BE2C (cell line): Measurements from ENCODE around the gene NOP10.

Experiments used
- DNase-seq: peaks from one replicate; pipeline ENCODE4 v3.0.0-alpha.2; 2020
- H3K27me3 ChIP-seq: fragments of 250-450 bp; sonication (Bioruptor Pico); 2 replicates; pipeline ENCODE4 v1.5.1; 2020; ENCODE audit warnings: mild to moderate bottlenecking
- H3K36me3 ChIP-seq: fragments of 250-450 bp; sonication (Bioruptor Pico); 2 replicates; pipeline ENCODE4 v1.5.1; 2020; ENCODE audit warnings: mild to moderate bottlenecking
- H3K4me1 ChIP-seq: fragments of 250-450 bp; sonication (Bioruptor Pico); 2 replicates; pipeline ENCODE4 v1.5.1; 2020
- H3K4me3 ChIP-seq: 2 replicates; pipeline ENCODE4 v1.5.1; 2011; ENCODE audit warnings: low read depth, low read length
- H3K9me3 ChIP-seq: fragments of 250-450 bp; sonication (Bioruptor Pico); 2 replicates; pipeline ENCODE4 v1.5.1; 2020
- TF ChIP-seq, protein P1 (sequence below): IDR thresholded peaks from 2 replicates; pipeline ENCODE4 v1.5.1; 2012; ENCODE audit warnings: mild to moderate bottlenecking, low read depth, low read length

NOP10 gene

DNA sequence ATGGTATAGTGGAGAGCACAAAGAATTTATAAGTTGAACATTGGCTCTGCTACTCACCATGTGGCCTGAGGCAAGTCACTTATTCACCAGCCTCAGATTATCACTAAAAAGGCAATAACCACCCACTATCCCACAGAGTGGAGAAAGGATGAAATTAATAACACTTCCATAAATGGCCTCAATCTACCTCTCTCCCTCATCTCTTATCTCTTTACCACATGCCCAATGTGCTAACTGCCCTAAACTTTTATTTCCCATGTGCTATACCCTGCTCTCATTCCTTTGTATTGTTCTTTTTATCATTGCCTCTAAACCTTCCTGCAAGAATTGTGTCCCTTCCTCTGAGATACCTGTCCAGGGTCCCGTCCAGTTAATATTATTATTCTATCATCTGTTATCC, 31.4 kb downstream of the NOP10 start:
- Histone ChIP-seq H3K9me3 (no peaks in the 10 kb centered on the region), H3K4me1 (peaks cover 3% of the 10 kb centered on the region; the same call in 1 of the 2 replicates), H3K27me3 (0 out of 2 replicates have a peak, but pooled peaks cover 3% of the 10 kb centered on the region), H3K4me3 (no peak overlapping the region), H3K36me3 (no peaks in the 10 kb centered on the region)
- TF ChIP-seq, protein P1, sequence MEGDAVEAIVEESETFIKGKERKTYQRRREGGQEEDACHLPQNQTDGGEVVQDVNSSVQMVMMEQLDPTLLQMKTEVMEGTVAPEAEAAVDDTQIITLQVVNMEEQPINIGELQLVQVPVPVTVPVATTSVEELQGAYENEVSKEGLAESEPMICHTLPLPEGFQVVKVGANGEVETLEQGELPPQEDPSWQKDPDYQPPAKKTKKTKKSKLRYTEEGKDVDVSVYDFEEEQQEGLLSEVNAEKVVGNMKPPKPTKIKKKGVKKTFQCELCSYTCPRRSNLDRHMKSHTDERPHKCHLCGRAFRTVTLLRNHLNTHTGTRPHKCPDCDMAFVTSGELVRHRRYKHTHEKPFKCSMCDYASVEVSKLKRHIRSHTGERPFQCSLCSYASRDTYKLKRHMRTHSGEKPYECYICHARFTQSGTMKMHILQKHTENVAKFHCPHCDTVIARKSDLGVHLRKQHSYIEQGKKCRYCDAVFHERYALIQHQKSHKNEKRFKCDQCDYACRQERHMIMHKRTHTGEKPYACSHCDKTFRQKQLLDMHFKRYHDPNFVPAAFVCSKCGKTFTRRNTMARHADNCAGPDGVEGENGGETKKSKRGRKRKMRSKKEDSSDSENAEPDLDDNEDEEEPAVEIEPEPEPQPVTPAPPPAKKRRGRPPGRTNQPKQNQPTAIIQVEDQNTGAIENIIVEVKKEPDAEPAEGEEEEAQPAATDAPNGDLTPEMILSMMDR, result no peak
- no peak for DNase-seq

DNA sequence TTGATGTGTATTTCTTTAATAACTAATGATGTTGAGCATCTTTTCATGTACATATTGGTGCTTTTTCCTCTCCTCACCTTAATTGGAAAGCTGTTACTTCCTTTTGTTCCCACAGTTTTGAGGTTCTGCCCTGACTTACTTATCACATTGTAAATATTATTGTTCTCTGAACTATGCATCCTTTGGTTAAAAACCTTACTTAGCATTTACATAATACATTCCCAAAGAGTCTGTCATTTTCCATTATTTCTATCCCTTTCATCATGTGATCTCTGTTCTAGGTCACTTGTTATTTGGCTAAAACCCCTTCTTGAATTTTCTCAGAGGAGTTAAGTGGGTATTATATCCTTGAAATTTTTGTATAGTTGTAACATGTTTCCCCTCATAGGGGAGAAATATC, 38.3 kb downstream of the NOP10 start:
- Histone ChIP-seq H3K36me3 (no peaks in the 10 kb centered on the region), H3K4me3 (no peak overlapping the region), H3K9me3 (no peaks in the 10 kb centered on the region), H3K27me3 (0 out of 2 replicates have a peak, but pooled peaks cover 3% of the 10 kb centered on the region), H3K4me1 (no peaks in the 10 kb centered on the region)
- no peak for DNase-seq
- TF ChIP-seq, protein P1, result no peak

DNA sequence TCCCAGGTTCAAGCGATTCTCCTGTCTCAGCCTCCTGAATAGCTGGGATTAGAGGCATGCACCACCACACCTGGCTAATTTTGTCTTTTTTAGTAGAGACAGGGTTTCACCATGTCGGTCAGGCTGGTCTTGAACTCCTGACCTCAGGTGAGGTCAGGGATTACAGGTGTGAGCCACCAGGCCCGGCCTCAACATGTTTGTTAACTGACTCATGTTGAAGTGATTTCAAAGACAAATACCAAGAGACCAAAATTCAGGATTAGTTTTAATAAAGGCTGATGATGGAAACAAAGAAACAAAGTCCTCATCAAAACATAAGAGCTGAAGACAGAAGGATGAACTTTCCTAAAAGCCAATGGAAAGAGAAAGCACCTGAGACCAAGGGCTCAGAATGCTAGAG, 41.9 kb downstream of the NOP10 start:
- Histone ChIP-seq H3K4me1 (no peaks in the 10 kb centered on the region), H3K9me3 (no peaks in the 10 kb centered on the region), H3K4me3 (no peak overlapping the region), H3K27me3 (no peaks in the 10 kb centered on the region), H3K36me3 (no peaks in the 10 kb centered on the region)
- TF ChIP-seq, protein P1, result no peak
- no peak for DNase-seq

DNA sequence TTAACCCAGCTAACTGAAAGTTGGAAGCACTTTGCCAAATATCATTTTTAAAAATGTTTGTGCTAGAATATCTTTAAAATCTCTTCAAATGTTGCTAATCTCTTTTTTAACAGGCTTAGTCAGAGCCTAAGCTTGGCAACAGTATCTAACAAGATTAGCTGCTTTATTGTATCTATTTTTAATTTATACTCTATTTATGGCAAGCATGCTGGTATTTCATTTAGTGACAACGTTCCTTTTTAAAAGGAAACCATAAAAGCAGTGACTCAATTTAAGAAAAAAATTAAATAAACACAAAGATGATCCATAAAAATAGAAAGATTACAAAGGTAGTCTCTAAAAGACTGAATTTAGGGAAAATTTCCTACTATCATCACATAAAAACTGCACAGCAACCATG, 45.9 kb downstream of the NOP10 start:
- Histone ChIP-seq H3K4me1 (no peaks in the 10 kb centered on the region), H3K4me3 (no peak overlapping the region), H3K9me3 (no peaks in the 10 kb centered on the region), H3K36me3 (no peaks in the 10 kb centered on the region), H3K27me3 (no peaks in the 10 kb centered on the region)
- TF ChIP-seq, protein P1, result no peak
- DNase-seq, result no peak

DNA sequence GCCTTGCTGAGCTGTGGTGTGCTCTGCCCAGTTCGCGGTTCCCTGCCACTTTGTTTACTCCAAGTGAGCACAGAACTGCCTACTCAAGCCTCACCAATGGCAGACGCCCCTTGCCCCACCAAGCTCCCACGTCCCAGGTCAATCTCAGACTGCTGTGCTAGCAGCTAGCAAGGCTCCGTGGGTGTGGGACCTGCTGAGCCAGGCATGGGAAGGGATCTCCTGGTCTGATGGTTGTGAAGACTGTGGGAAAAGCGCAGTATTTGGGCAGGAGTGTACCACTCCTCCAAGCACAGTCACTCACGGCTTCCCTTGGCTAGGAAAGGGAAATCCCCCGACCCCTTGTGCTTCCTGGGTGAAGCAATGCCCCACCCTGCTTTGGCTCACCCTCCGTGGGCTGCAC, 50.3 kb downstream of the NOP10 start:
- no peaks in the 10 kb centered on the region for H3K27me3 ChIP-seq
- no peak overlapping the region for H3K4me3 ChIP-seq
- no peaks in the 10 kb centered on the region for H3K4me1 ChIP-seq
- no peaks in the 10 kb centered on the region for H3K36me3 ChIP-seq
- TF ChIP-seq, protein P1, result no peak
- DNase-seq, result no peak
- H3K9me3 ChIP-seq, result no peaks in the 10 kb centered on the region
